ENCODE data around the gene SPRR2E. TPM values are rescaled to one million over a fixed set of nuclear protein-coding genes. Genes with fewer than 3 reads are reported as not detected.

The SPRR2E gene
- total and polyA plus RNA-seq, 2 of the 8 experiments (the other 6 are each of a cell fraction or from before 2014, with no cell fraction given): not detected

GRCh38 chr1:153119491-153119971 is 25.2 kb upstream of the SPRR2E start:
- DNase-seq (ENCODE audit: low read depth in 1 of 2, low spot score in 2 of 2) (no peak), FAIRE-seq (no peak)
- Histone ChIP-seq H3K27me3 (replicated peaks in 1 of 4; ENCODE audit: control insufficient read depth in 3 of 4, extremely low read depth in 1 of 4, insufficient read depth in 3 of 4, low read length in 3 of 4) (no peaks in the 10 kb centered on the region), H3K36me3 (ENCODE audit: control insufficient read depth in 2 of 4, insufficient read depth in 4 of 4, low read length in 3 of 4) (no peaks in the 10 kb centered on the region), H3K18ac (ENCODE audit: extremely low read depth, low read length) (no peak overlapping the region), H2AK5ac (ENCODE audit: low read depth, low read length) (no peak overlapping the region; the same call in 1 of the 2 replicates), H3K4me1 (replicated peaks in 1 of 4; ENCODE audit: control insufficient read depth in 3 of 4, insufficient read depth in 4 of 4, low read length in 3 of 4) (peaks cover 0 to 5% (median 2%) of the 10 kb centered on the region in 4 experiments; a peak in 2 of 7 replicates), H2BK120ac (replicated peaks; ENCODE audit: low read depth, low read length) (peak overlapping the region; percentile 90), H4K91ac (replicated peaks; ENCODE audit: insufficient read length, low read length) (no peak overlapping the region), H3K9me3 (ENCODE audit: insufficient read depth in 2 of 2, low read depth in 1 of 2, low read length in 1 of 2) (peaks cover under 1 to 2% of the 10 kb centered on the region in 2 experiments; a peak in 1 of 4 replicates), H3K14ac (ENCODE audit: insufficient read length) (no peak overlapping the region), H3K4ac (replicated peaks; ENCODE audit: insufficient read length, low read depth, low read length) (no peak overlapping the region), H3K79me1 (ENCODE audit: low read depth, low read length) (no peaks in the 10 kb centered on the region), H3K4me3 (ENCODE audit: extremely low read depth in 1 of 4, insufficient read depth in 2 of 4, low read depth in 3 of 4, low read length in 4 of 4) (no peak overlapping the region), H3K27ac (ENCODE audit: low read depth, low read length) (no peak overlapping the region), H3K23me2 (ENCODE audit: low read depth, low read length) (no peaks in the 10 kb centered on the region), H2BK20ac (ENCODE audit: low read length) (no peak overlapping the region), H3K9ac (replicated peaks in 1 of 4; ENCODE audit: extremely low read depth in 1 of 4, low read depth in 3 of 4, low read length in 3 of 4) (no peak overlapping the region), H4K8ac (ENCODE audit: extremely low read depth, insufficient read depth, low read length) (no peak overlapping the region), H2BK15ac (ENCODE audit: low read length) (no peak overlapping the region), H3K4me2 (ENCODE audit: insufficient read depth in 1 of 2, low read depth in 2 of 2, low read length in 2 of 2) (no peak overlapping the region), H4K20me1 (replicated peaks in 1 of 2; ENCODE audit: control insufficient read depth in 1 of 2, insufficient read depth in 2 of 2, low read length in 2 of 2) (no peaks in the 10 kb centered on the region), H3K56ac (replicated peaks; ENCODE audit: insufficient read length, low read depth, low read length) (no peak overlapping the region), H2BK12ac (ENCODE audit: low read depth, low read length) (no peak overlapping the region), H3K79me2 (ENCODE audit: control insufficient read depth in 1 of 2, insufficient read depth in 2 of 2, low read length in 2 of 2) (no peaks in the 10 kb centered on the region), H2AFZ (ENCODE audit: low read length) (peak overlapping the region; percentile 52; the same call in 1 of the 2 replicates), H3K23ac (ENCODE audit: insufficient read length) (no peak overlapping the region), H4K5ac (ENCODE audit: insufficient read length, low read depth, low read length) (no peak overlapping the region), H2BK5ac (ENCODE audit: low read depth, low read length) (no peak overlapping the region)
- POLR2A ChIA-PET (ENCODE audit: partially characterized antibody): no interaction called here
- CTCF ChIA-PET (ENCODE audit: partially characterized antibody): interaction anchor here (0.5 to 0.8 kb wide), 2 partner anchors 27 to 81 kb away, joined by 3 read pairs; no protein-coding TSS in a partner anchor
- WGBS, 2 experiments (ENCODE audit: extremely low coverage in 1 of 2, insufficient coverage in 1 of 2, insufficient read length in 1 of 2, insufficient replicate concordance in 2 of 2, low coverage in 1 of 2, low lambda C conversion rate in 2 of 2, missing lambda C conversion rate in 1 of 2): 88% methylated on average over 3 of the region's 3 CpGs; no CpG with 5 or more reads in 1 of the 2 experiments
- no peak for TF ChIP-seq KDM1A (IDR thresholded peaks at IDR 0.05; ENCODE audit: borderline replicate concordance, low read length)
- TF ChIP-seq BCL11A (IDR thresholded peaks at IDR 0.05; ENCODE audit: low read depth in 2 of 2, low read length in 2 of 2): no peak
- no peak for TF ChIP-seq FOSL1 (IDR thresholded peaks at IDR 0.05; ENCODE audit: insufficient read depth, low read depth, low read length)
- TF ChIP-seq, protein P1, sequence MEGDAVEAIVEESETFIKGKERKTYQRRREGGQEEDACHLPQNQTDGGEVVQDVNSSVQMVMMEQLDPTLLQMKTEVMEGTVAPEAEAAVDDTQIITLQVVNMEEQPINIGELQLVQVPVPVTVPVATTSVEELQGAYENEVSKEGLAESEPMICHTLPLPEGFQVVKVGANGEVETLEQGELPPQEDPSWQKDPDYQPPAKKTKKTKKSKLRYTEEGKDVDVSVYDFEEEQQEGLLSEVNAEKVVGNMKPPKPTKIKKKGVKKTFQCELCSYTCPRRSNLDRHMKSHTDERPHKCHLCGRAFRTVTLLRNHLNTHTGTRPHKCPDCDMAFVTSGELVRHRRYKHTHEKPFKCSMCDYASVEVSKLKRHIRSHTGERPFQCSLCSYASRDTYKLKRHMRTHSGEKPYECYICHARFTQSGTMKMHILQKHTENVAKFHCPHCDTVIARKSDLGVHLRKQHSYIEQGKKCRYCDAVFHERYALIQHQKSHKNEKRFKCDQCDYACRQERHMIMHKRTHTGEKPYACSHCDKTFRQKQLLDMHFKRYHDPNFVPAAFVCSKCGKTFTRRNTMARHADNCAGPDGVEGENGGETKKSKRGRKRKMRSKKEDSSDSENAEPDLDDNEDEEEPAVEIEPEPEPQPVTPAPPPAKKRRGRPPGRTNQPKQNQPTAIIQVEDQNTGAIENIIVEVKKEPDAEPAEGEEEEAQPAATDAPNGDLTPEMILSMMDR (IDR thresholded peaks at IDR 0.05; ENCODE audit: control extremely low read depth in 1 of 3, insufficient read depth in 1 of 3, low read depth in 1 of 3, low read length in 3 of 3): no peak
- TF ChIP-seq SAP30 (IDR thresholded peaks at IDR 0.05; ENCODE audit: insufficient read depth, insufficient replicate concordance, low read length): no peak
- TF ChIP-seq SP2 (IDR thresholded peaks at IDR 0.05; ENCODE audit: low read length): no peak
- no peak for TF ChIP-seq SIRT6 (IDR thresholded peaks at IDR 0.05; ENCODE audit: low read length)
- no peak for TF ChIP-seq SIN3A (conservative IDR thresholded peaks at IDR 0.05 in 1 of 2, IDR thresholded peaks at IDR 0.05 in 1 of 2; ENCODE audit: low read depth in 1 of 2, low read length in 2 of 2)
- no peak for TF ChIP-seq POLR2AphosphoS5 (IDR thresholded peaks at IDR 0.05; ENCODE audit: low read depth, low read length)
- TF ChIP-seq TEAD4 (IDR thresholded peaks at IDR 0.05; ENCODE audit: low read depth, low read length): no peak
- TF ChIP-seq CTBP2 (IDR thresholded peaks at IDR 0.05; ENCODE audit: borderline replicate concordance, insufficient read depth, insufficient read length, low read length): no peak

All from H1 (cell line).